ENCODE results near the gene ZNF362. TPM values are rescaled to one million over a fixed set of nuclear protein-coding genes. Genes with fewer than 3 reads are reported as not detected.

ZNF362 gene
- total RNA-seq, 4 donors from 2014 or later, result 8.2 to 16.6 (median 11.1) TPM

DNA sequence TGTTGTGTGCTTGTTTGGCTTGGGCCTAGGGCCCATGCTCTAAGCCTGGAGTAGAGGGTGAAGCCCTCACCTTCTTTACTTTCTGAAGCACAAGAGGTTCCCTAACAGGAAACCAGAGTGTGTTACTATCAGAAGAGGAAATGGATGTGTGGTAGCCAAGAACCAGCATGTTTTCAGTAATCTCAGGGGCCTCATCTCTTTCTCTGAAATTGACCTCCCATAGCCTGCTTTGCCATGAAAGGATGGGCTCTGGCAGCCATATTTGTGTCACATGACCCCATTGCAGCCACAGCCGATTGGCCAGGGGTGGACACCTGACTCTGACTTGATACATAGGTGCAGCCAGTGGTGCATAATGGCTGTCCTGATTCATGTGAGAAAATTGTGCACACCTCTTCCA, 46.0 kb downstream of the ZNF362 start:
- TF ChIP-seq, protein P1, sequence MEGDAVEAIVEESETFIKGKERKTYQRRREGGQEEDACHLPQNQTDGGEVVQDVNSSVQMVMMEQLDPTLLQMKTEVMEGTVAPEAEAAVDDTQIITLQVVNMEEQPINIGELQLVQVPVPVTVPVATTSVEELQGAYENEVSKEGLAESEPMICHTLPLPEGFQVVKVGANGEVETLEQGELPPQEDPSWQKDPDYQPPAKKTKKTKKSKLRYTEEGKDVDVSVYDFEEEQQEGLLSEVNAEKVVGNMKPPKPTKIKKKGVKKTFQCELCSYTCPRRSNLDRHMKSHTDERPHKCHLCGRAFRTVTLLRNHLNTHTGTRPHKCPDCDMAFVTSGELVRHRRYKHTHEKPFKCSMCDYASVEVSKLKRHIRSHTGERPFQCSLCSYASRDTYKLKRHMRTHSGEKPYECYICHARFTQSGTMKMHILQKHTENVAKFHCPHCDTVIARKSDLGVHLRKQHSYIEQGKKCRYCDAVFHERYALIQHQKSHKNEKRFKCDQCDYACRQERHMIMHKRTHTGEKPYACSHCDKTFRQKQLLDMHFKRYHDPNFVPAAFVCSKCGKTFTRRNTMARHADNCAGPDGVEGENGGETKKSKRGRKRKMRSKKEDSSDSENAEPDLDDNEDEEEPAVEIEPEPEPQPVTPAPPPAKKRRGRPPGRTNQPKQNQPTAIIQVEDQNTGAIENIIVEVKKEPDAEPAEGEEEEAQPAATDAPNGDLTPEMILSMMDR (IDR thresholded peaks at IDR 0.05; ENCODE audit: low read depth), result no peak

DNA sequence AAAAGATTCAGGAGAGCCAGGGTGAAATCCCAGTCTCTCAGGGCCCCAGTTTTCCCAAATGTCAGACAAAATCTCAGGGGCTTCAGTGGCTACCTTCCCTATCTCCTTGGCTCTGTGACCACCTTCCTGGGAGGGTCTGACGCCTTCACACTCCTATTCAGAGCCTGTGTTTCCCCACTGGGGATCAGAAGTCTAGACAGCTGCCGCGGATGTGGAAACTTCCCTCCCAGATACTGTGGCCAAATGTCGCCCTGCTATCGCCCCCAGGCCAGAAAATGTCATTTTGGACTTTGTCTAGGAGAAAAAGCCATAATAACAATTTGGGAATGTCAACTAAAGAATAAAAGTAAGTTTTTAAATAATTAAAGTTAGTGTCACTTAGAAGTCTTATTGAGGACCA, 48.7 kb downstream of the ZNF362 start:
- TF ChIP-seq, protein P1 (IDR thresholded peaks at IDR 0.05; ENCODE audit: low read depth), result no peak

DNA sequence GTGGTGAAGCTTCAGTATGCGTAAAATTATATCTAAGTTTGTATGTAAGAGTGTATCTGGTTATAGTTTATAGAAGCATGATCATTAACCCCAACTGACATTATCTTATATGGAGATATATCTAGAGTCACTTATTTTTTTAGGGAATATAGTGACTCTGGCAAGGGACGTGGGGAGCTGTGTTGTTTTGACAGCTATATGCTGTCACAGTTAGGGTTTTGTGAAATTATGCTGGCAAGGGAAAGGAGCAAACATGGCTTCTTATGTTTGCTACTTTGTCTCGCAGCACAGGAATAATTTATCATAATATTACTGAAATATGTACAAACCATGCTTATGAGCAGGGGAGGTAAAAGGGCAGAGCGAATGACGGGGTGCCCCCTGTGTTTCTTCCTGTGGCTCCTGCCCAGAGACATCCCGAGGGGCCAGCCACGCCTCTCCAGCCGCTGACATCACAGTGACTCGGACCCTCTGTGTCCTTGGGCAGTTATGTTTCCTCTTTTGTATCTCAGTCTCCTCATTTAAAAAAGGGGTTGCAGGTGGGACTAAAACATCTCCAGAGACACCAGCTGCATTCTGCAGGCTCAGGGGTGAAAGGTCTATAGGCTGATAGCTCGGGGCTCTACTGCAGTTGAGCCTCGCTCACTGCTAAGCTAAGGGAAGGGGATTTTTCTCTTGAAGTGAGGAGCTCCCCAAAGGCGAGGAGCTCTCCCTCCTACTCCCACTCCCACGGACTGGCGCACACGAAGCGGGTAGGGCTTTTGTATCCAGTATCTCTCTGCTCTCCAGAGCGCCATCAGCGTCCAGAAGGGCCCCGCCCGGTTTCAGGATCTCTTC, 49.7 kb downstream of the ZNF362 start:
- TF ChIP-seq, protein P1 (IDR thresholded peaks at IDR 0.05; ENCODE audit: low read depth), result no peak

DNA sequence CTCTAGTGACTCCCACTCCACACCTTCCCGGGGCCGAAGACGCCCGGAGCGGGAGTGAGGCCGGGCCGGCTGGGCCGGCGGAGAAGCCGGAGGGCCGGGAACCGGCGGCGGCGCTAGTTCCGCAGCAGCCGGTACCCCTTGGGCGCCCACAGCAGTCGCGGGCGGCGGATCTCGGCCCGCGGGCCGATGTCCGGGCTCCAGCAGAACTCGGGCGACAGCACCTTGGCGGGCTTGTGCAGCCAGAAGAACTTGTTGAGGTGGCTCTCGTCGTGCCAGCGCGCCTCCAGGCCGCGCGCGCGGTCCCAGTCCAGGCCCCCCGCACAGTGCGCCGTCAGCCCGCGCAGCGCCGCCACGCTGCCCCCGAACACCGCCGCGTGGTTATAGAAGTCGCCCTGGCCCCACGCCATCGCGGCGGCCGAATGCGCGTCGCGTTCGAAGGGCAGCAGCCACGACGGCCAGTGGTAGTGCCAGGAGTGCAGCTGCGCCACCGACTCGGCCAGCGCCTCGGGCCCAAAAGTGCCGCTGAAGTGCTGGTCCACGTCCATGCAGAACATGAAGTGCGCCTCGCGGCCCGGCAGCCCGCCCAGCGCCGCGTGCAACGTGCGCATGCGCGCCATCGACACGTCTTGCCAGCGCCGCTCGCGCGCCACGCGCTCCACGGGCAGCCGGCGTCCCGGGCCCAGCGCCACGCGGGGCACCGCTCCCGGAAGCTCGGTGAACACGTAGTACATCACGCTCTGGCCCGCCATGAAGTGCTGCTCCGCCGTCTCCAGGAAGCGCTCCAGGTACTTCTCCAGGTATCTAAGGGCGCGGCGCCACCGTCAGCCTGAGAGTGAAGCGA, 50.6 kb downstream of the ZNF362 start:
- TF ChIP-seq, protein P1 (IDR thresholded peaks at IDR 0.05; ENCODE audit: low read depth), result no peak

DNA sequence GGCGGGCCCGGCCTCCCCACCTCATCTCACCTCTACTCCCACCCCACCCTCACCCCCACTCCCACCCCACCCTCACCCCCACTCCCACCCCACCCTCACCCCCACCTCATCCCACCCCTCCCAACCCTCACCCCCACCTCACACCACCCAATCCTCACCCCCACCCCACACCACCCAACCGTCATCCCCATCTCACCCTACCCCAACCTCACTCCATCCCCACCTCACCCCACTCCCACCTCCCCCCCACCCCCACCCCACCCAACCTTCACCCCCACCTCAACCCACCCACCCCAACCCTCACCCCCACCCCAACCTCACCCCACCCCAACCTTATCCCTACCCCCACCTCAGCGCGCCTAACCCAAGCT, 51.2 kb downstream of the ZNF362 start:
- TF ChIP-seq, protein P1 (IDR thresholded peaks at IDR 0.05; ENCODE audit: low read depth), result no peak

DNA sequence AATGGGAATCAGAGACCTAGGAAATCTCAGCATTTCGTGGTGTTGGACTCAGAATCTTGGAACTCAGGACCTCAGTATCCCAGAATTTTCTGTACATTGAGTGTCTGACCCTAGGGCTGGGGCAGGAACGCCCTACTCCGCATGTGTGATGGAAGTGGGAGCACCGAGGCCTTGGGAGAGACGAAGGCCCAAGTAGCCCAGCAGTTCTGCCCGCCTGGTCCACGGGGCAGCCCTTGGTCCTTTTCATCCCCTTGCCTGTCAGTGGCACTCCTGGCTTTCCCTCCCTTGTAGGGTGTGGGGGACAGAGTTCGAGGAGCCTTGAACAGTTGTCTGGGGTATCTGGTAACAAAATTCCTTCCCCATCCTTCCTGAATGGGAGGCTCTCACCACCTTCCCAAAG, 54.4 kb downstream of the ZNF362 start:
- TF ChIP-seq, protein P1 (IDR thresholded peaks at IDR 0.05; ENCODE audit: low read depth), result no peak

Data from subcutaneous adipose tissue (tissue), 4 donors.